ENCODE data around the gene ZNF561. TPM values are rescaled to one million over a fixed set of nuclear protein-coding genes. Genes with fewer than 3 reads are reported as not detected.

Gene ZNF561
- total RNA-seq, 1 donor from 2014 or later, result 44.2 TPM

DNA sequence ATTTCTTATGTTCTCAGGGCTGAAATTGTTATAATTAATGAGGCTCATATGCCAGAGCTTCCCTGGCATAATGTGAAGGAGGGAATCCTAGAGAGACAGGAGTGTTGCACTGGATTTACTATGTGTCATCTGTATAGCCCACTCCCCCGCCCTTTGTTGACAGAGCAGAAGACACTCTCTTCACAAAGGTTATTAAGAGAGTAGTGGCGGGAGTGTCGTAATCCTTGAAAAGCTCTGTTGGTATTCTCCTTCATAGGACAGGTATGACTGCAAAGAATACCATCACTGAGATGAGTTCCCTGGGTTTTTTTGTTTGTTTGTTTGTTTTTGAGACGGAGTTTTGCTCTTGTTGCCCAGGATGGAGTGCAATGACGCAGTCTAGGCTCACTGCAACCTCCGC is 50.8 kb downstream of the ZNF561 start:
- DNase-seq, result no peak

GRCh38 chr19:9566729-9567128 is 54.3 kb downstream of the ZNF561 start:
- no peak for DNase-seq

DNA sequence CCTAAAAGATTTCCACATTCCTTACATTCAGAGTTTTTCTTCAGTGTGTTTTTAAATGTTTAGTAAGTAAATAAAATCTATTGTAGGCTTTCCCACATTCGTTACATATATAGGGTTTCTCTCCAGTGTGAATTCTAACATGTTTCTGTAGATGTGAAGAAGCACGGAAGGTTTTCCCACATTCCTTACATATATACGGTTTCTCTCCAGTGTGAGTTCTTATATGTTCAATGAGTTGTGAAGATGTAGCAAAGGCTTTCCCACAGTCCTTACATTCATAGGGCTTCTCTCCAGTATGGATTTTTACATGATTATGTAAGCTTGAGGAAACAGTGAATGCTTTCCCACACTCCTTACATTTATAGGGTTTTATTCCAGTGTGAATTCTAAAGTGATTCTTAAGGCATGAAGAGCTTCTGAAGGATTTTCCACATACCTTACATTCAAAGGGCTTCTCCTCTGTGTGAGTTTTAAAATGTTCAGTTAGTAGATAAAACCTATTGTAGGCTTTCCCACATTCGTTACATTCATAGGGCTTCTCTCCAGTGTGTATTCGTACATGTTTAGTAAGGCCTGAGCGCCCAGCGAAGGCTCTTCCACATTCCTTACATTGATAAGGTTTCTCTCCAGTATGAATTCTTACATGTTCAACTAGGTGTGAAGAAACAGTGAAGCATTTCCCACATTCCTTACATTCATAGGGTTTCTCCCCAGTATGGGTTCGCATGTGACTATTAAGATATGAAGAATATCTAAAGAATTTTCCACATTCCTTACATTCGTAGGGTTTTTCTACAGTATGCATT is 54.9 kb downstream of the ZNF561 start:
- peak; percentile 14 for DNase-seq

Other genes with a start within 250 kb of the ZNF561 start
- gene ZNF266, start 185.7 kb downstream of the ZNF561 start, total RNA-seq, result 10.1 and 15.5 TPM in 2 replicates
- gene ZNF560, start 122.6 kb downstream of the ZNF561 start, total RNA-seq, result 0.14 and 0.68 TPM in 2 replicates
- 24.2 and 24.3 TPM in 2 replicates for gene ZNF426, start 82.6 kb downstream of the ZNF561 start, total RNA-seq
- gene ZNF121, start 36.7 kb downstream of the ZNF561 start, total RNA-seq, result 36.7 and 38.8 TPM in 2 replicates
- gene ZNF562, start 53.9 kb upstream of the ZNF561 start, total RNA-seq, result 33.8 and 42.7 TPM in 2 replicates
- 4.9 and 9.2 TPM in 2 replicates for gene ZNF846, start 147.5 kb upstream of the ZNF561 start, total RNA-seq
- gene FBXL12, start 197.8 kb upstream of the ZNF561 start, total RNA-seq, result 15.1 and 16.1 TPM in 2 replicates
- gene UBL5, start 206.7 kb upstream of the ZNF561 start, total RNA-seq, result 116 and 361 TPM in 2 replicates
- gene PIN1, start 214.1 kb upstream of the ZNF561 start, total RNA-seq, result 99.4 and 127 TPM in 2 replicates